GM15510 (cell line): Measurements from ENCODE around the gene SPTB.

Source experiments
- POLR2A ChIP-seq: IDR thresholded peaks from 3 replicates; pipeline ENCODE4 v1.6.1; 2011; ENCODE audit warnings: borderline replicate concordance; ENCODE audit not compliant: insufficient read length; ENCODE audit errors: extremely low read depth

The SPTB gene

GRCh38 chr14:64846319-64846718 is 33.4 kb downstream of the SPTB start:
- no peak for TF ChIP-seq POLR2A

DNA sequence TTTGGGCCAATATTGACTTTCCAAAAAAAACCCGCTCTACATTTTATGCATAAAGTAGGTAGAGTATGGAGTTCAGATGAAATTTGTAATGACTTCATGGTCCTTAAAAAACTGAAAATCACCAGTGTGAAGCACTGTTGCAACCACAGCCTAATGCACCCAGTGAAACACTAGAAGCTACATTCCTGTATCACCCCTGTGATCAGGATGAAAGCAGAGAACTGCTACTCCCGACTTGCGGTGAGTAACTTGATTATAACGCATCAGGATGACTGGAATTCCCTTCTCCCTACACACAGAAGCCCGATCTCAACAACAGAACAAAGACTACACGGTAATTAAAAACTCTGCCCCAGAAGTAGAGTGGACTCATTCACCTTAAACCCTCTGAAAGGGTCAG is 33.8 kb downstream of the SPTB start:
- TF ChIP-seq POLR2A, result no peak

DNA sequence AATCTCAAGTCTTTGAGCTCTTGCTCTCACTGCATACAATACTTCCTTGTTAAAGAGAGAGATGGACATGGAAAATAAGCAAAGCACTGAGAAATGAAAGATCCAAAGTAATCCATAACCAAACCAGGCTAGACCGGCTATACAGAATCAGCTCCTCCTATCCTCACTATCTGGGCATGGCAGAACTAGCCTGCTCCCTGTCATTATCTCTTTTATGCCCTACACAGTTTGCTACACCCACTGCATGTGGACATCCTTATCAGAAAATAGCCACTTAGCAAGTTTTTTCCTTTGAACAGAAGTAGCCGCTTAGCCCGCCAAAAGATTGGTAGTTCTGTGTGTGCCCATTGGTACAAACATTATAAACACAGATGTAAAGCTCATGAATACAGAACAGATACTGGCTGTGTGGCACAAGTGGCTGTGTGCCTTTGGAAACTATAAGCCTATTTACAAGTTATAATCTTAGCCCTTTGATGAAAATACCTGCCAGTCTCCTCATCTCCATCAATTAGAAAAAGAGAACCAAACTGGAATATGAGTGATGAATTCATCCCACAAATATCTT is 34.7 kb downstream of the SPTB start:
- TF ChIP-seq POLR2A, result no peak

GRCh38 chr14:64844272-64844671 is 35.4 kb downstream of the SPTB start:
- TF ChIP-seq POLR2A, result no peak

DNA sequence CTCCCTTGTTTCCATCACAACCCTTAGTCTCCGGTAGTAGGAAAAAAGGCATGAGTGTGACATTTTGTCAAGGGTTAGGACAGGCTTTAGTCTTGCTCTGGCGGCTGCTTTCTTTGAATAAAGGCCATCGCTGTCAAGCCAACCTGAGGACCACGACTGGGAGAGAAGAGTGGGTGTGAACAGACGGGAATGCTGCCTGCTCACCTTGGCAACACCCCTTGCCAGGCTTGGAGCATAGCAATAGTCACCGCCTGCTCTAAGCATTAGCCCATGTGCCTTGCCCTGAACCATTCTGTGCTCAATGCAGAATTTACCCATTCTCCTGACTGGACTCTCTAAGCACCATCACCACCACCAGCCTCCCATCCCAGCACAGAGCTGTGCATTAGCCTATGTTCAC is 36.2 kb downstream of the SPTB start:
- no peak for TF ChIP-seq POLR2A

GRCh38 chr14:64841772-64842750 is 37.6 kb downstream of the SPTB start:
- TF ChIP-seq POLR2A, result no peak

DNA sequence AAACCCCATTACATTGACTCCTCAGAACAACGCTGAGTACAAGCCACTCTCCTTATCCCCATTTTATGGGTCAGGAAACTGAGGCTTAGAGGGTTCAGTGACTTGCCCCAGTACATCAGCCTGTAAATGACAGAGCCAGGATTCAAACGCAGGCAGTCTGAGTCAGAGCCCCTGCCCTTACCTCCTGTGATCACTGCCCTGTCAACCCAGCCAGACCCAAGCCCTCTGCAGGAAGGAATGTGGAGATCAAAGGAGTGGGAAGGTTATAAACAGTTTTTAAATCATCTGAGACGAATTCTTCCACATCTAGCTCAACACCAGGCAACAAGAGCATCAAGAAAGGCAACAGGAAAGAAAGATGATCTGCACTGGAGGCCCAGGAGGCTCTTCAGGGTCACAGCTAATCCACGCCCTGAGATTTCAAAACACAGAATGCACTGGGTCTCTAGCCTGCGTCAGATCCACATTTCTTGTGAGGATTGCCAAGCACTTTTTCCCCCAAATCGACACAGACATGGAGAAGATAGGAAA is 38.5 kb downstream of the SPTB start:
- TF ChIP-seq POLR2A, result no peak

- TF ChIP-seq POLR2A, result no peak
These were observed 41.1 kb downstream of the SPTB start for GRCh38 chr14:64838656-64839055.

DNA sequence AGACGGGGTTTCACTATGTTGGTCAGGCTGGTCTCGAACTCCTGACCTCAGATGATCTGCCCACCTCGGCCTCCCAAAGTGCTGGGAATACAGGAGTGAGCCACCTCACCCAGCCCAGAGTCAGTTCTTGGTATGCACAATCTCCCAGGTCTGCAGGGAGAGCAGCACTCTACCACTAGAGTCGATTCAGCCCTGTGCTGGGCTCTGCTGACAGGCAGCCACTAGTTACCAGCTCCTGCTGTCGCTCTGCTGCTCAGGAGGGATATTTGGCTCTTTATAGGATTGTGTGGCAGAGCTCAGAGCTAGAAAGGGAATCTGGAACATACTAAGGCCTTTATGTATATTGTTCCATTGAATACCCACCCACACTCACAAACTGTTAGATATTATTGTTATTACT is 44.3 kb downstream of the SPTB start:
- TF ChIP-seq POLR2A, result no peak

GRCh38 chr14:64834965-64835364 is 44.7 kb downstream of the SPTB start:
- TF ChIP-seq POLR2A, result no peak

DNA sequence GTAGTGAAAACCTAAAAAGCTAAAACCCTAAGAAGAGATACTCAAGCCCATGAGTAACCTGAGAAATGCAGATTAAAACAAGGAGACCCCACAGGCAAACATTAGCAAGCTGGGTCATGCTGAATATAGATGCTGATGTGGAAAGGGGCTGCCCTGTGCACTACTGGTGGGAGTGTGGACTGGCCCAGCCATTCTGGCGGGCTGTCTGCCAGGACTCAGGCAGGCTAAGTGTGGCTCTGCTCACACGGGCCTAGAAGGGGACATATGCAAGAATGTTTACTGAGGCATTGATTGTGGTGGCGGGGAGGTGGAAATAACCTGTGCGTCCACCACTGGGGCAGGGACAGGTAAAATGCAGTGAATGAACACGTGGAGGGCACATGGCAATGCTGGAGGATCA is 48.3 kb downstream of the SPTB start:
- no peak for TF ChIP-seq POLR2A

- no peak for TF ChIP-seq POLR2A
These were observed 48.7 kb downstream of the SPTB start for GRCh38 chr14:64830961-64831360.

DNA sequence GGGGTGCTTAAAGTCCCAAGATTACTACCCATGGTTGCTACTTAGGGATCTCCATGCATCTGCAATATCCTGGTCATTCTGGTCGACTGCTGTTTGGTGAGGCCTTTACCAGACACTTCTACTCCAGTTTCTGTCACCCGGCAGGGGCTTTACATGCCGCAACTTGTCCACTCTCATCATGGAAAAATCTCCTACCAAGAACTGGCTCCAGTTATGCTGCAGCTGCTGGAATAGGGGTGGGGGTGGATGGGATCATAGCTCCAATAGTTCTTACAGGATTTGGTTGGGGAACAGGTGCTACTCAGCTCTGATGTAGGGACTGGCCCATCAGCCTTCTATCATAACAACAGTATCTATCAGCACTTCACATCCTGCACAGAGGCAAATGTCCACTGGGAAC is 51.6 kb downstream of the SPTB start:
- no peak for TF ChIP-seq POLR2A

DNA sequence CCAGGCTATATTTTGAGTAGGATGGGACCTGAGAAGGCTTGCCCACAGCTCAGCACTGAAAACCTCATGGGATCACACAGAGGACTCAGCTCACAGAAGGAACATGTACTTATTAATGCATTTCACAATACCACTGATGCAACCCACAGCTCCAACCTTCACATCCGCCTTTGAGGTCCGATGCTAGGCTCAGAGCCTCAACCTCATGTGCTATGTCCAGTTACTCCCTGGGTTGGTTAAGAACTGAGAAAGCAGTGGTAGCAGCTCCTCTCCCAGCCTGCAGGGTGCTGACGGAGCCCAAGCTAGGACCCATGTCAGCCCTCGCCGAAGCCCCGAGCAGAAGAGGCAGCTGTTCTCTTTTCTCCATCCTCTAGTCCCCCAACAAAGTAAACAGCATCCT is 52.9 kb downstream of the SPTB start:
- no peak for TF ChIP-seq POLR2A

DNA sequence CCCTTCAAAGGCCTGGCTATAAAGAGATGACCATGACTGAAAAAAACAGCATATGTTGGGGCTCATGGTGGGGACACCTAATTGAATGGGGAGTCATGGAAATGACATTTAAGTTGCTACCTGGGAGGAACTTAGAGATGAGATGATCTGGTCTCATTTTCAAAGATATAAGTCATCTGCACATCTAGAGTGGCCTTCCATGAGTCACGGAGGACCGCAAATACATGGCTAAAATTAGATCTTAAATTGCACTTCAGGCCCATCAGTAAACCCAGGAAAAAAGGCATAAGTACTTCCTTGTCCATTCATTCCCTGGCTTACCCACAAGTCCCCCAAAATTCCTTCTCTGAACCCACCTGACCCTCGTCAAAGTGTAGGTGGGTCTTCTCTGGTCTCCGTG is 53.4 kb downstream of the SPTB start:
- no peak for TF ChIP-seq POLR2A

DNA sequence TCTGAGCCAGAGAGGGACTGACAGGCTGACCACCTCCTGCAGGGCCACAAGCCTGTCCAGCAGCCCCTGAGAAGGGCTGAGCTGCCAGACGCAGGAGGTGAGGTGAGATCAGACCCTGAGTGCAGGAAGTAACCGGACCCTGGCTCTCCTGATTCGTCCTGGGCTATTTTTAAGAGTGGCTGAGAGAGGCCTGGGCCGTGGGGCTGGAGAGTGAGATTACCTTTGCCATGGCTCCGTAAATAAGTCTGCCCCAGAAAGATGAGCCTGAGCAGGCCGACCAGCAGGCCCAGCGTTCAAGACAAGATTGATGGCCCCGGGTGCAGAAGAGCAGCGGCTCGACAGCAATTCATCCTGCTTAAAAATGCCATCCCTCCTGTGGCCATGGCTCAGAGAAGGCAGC is 54.2 kb downstream of the SPTB start:
- TF ChIP-seq POLR2A, result no peak
